ENCODE results near the gene SALL3. TPM values are rescaled to one million over a fixed set of nuclear protein-coding genes. Genes with fewer than 3 reads are reported as not detected.

The SALL3 gene
- total and polyA plus RNA-seq, 2 of the 4 experiments (the other 2 are of a cell fraction), result not detected

DNA sequence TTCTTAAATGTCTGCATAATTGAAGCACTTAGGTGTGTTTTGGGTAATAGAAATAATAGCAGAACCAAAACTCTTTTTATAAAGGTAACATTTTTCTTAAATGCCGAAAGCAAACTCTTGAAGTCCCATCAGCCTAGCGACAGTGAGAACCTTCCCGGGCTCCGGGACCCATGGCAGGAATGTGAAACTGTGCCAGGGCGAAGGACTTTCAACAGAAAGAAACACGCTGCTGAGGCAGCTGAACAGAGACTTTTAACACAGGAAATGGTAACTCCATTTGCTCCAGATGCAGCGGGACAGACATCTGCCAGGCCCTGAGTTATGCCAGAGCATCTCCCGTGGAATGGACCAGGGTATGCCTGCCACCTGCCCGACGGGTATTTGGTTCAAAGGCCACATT is 34.3 kb downstream of the SALL3 start:
- in situ Hi-C loops (cut with MboI; ENCODE audit: low sequenced_read_pairs), result no loop called here
- Histone ChIP-seq H3K27ac (ENCODE audit: insufficient read depth, low read length) (no peak overlapping the region), H3K9me3 (ENCODE audit: control insufficient read depth, insufficient read depth, low read length) (peaks cover 2% of the 10 kb centered on the region; the same call in 1 of the 2 replicates), H3K18ac (ENCODE audit: low read depth, low read length) (no peak overlapping the region), H4K5ac (ENCODE audit: low read depth, low read length) (no peak overlapping the region), H3K4me3 (ENCODE audit: insufficient read depth, low read depth, low read length) (no peak overlapping the region), H3K4me2 (ENCODE audit: low read depth, low read length) (no peak overlapping the region), H3K36me3 (ENCODE audit: control insufficient read depth, insufficient read depth, low read length) (no peaks in the 10 kb centered on the region), H2BK20ac (ENCODE audit: low read depth, low read length) (no peak overlapping the region), H2BK15ac (ENCODE audit: low read depth, low read length) (no peak overlapping the region), H3K9ac (ENCODE audit: low read depth, low read length) (no peak overlapping the region), H3K56ac (ENCODE audit: extremely low read depth, insufficient read depth, low read length) (no peak overlapping the region), H2AK5ac (ENCODE audit: low read depth, low read length) (no peak overlapping the region), H4K8ac (ENCODE audit: low read depth in 2 of 2, low read length in 2 of 2) (no peak overlapping the region), H3K4ac (ENCODE audit: low read depth, low read length) (no peak overlapping the region), H2AFZ (replicated peaks; ENCODE audit: low read length, poor library complexity) (no peak overlapping the region), H4K20me1 (ENCODE audit: insufficient read depth, low read length) (no peaks in the 10 kb centered on the region), H2BK5ac (ENCODE audit: low read depth, low read length, poor library complexity, severe bottlenecking) (no peak overlapping the region), H3K4me1 (ENCODE audit: control insufficient read depth, insufficient read depth, low read length) (no peaks in the 10 kb centered on the region), H4K91ac (ENCODE audit: insufficient read depth, low read depth, low read length) (no peak overlapping the region), H3K9me1 (ENCODE audit: insufficient read depth, low read length) (no peaks in the 10 kb centered on the region), H3K27me3 (ENCODE audit: control insufficient read depth, insufficient read depth, low read length) (no peaks in the 10 kb centered on the region), H2BK120ac (ENCODE audit: low read depth, low read length) (no peak overlapping the region), H3K79me1 (ENCODE audit: low read depth in 1 of 2, low read length in 2 of 2) (no peaks in the 10 kb centered on the region), H2AK9ac (replicated peaks; ENCODE audit: low read depth, low read length, poor library complexity) (no peak overlapping the region), H3K23ac (ENCODE audit: low read depth, low read length) (no peak overlapping the region), H3K14ac (replicated peaks; ENCODE audit: low read depth, low read length) (no peak overlapping the region)
- 28% methylated on average over 3 of the region's 10 CpGs; no CpG with 5 or more reads in 1 of the 2 experiments for WGBS, 2 experiments (ENCODE audit: extremely low coverage in 2 of 2, insufficient read length in 1 of 2)
- dilution Hi-C loops (cut with HindIII; ENCODE audit: low sequenced_read_pairs, unreplicated experiment), result no loop called here
- ChIA-PET CTCF (no interaction called here), POLR2A (ENCODE audit: unreplicated experiment) (no interaction called here)
- intact Hi-C loops (cut with micrococcal nuclease), result no loop called here
- TF ChIP-seq MAFK (IDR thresholded peaks at IDR 0.05; ENCODE audit: low read depth, low read length), result no peak
- TF ChIP-seq POLR2A (IDR thresholded peaks at IDR 0.05; ENCODE audit: low read depth, low read length), result no peak
- TF ChIP-seq NFE2L2 (IDR thresholded peaks at IDR 0.05; ENCODE audit: low read depth, low read length), result no peak
- TF ChIP-seq BHLHE40 (IDR thresholded peaks at IDR 0.05; ENCODE audit: low read depth, low read length), result no peak
- TF ChIP-seq CHD1 (IDR thresholded peaks at IDR 0.05; ENCODE audit: low read depth, low read length), result no peak
- TF ChIP-seq FOS (IDR thresholded peaks at IDR 0.05; ENCODE audit: low read depth, low read length), result no peak
- TF ChIP-seq, protein P1, sequence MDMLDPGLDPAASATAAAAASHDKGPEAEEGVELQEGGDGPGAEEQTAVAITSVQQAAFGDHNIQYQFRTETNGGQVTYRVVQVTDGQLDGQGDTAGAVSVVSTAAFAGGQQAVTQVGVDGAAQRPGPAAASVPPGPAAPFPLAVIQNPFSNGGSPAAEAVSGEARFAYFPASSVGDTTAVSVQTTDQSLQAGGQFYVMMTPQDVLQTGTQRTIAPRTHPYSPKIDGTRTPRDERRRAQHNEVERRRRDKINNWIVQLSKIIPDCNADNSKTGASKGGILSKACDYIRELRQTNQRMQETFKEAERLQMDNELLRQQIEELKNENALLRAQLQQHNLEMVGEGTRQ (IDR thresholded peaks at IDR 0.05; ENCODE audit: low read depth, low read length), result no peak
- no peak for TF ChIP-seq CEBPB (IDR thresholded peaks at IDR 0.05; ENCODE audit: low read depth, low read length)
- TF ChIP-seq, protein P2, sequence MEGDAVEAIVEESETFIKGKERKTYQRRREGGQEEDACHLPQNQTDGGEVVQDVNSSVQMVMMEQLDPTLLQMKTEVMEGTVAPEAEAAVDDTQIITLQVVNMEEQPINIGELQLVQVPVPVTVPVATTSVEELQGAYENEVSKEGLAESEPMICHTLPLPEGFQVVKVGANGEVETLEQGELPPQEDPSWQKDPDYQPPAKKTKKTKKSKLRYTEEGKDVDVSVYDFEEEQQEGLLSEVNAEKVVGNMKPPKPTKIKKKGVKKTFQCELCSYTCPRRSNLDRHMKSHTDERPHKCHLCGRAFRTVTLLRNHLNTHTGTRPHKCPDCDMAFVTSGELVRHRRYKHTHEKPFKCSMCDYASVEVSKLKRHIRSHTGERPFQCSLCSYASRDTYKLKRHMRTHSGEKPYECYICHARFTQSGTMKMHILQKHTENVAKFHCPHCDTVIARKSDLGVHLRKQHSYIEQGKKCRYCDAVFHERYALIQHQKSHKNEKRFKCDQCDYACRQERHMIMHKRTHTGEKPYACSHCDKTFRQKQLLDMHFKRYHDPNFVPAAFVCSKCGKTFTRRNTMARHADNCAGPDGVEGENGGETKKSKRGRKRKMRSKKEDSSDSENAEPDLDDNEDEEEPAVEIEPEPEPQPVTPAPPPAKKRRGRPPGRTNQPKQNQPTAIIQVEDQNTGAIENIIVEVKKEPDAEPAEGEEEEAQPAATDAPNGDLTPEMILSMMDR (conservative IDR thresholded peaks at IDR 0.05; ENCODE audit: low read depth, low read length), result no peak
- TF ChIP-seq RFX5 (IDR thresholded peaks at IDR 0.05; ENCODE audit: low read depth, low read length), result no peak
- TF ChIP-seq RCOR1 (IDR thresholded peaks at IDR 0.05; ENCODE audit: insufficient replicate concordance, low read length), result no peak
- no peak for TF ChIP-seq SMC3 (IDR thresholded peaks at IDR 0.05; ENCODE audit: low read depth, low read length)
- TF ChIP-seq, protein P3, sequence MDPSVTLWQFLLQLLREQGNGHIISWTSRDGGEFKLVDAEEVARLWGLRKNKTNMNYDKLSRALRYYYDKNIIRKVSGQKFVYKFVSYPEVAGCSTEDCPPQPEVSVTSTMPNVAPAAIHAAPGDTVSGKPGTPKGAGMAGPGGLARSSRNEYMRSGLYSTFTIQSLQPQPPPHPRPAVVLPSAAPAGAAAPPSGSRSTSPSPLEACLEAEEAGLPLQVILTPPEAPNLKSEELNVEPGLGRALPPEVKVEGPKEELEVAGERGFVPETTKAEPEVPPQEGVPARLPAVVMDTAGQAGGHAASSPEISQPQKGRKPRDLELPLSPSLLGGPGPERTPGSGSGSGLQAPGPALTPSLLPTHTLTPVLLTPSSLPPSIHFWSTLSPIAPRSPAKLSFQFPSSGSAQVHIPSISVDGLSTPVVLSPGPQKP (IDR thresholded peaks at IDR 0.05; ENCODE audit: borderline replicate concordance, low read depth, low read length), result no peak
- no peak for TF ChIP-seq MXI1 (IDR thresholded peaks at IDR 0.05; ENCODE audit: borderline replicate concordance, low read depth, low read length)
- no peak for TF ChIP-seq MAZ (IDR thresholded peaks at IDR 0.05; ENCODE audit: borderline replicate concordance, low read depth, low read length)
- TF ChIP-seq RAD21 (IDR thresholded peaks at IDR 0.05; ENCODE audit: low read length), result no peak
- no TSS peak for BruUV-seq (replicated peaks)
- no peak for ATAC-seq (ENCODE audit: low read depth)
- no peak for DNase-seq
